Measurements from ENCODE around the gene SMIM22.

The SMIM22 gene

GRCh38 chr16:4799171-4799855 is 4.1 kb downstream of the SMIM22 start:
- TF ChIP-seq CTCF (IDR thresholded peaks at IDR 0.05; ENCODE audit: extremely low read depth, insufficient read depth, missing control alignments): no peak
- DNase-seq (ENCODE audit: low spot score): no peak
- in situ Hi-C loops (cut with MboI; ENCODE audit: low pct_unique_long_range_greater_than_20kb, low sequenced_read_pairs, unreplicated experiment): no loop called here

GRCh38 chr16:4800290-4801041 is 5.3 kb downstream of the SMIM22 start:
- DNase-seq (ENCODE audit: low spot score): peak; percentile 41
- in situ Hi-C loops (cut with MboI; ENCODE audit: low pct_unique_long_range_greater_than_20kb, low sequenced_read_pairs, unreplicated experiment): no loop called here

DNA sequence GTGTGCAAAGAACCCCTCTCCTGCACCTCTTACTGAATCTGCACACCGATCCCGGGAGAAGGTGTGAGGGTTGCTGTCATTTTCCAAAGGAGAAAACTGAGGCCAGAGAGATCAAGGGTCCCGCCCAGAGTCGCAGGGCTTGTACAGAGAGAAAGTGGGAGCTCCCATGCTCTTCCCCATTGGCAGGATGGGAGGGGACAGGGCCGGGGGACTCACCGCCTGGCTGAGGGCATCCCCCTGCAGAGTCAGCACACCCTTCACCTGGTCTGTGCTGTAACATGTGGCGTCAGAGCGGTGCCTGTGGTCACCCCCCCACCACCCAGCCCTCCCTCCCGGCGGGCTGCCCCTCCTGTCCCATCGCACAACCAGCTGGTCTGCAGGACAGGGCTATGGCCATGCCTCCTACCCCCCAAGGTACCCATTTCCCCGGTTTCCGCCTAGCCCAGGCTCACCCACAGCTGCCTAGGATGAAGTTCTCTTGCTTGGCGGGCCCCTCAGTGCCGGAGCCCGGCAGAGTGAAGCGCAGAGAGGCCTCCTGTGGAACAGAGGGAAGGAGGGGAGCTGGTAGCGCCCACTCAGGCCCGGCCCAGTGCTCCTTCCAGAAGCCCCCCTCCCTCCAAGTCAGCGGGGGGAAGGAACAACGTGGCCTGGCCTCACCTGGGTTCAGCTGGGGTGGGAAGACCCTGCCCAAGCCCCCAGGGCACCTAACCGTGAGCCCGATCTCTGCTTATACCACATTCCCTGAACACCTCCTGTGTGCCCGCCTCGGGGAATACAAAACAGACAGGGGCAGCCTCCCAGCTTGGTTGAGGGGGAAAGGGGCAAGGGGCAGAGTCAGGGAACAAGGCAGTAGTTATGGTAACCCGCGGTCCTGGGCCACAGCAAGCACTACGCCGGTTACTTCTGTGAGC is 6.1 kb downstream of the SMIM22 start:
- no peak for TF ChIP-seq CTCF (IDR thresholded peaks at IDR 0.05; ENCODE audit: extremely low read depth, insufficient read depth, missing control alignments)
- in situ Hi-C loops (cut with MboI; ENCODE audit: low pct_unique_long_range_greater_than_20kb, low sequenced_read_pairs, unreplicated experiment): no loop called here
- no peak for DNase-seq (ENCODE audit: low spot score)

More at GRCh38 chr16:4800290-4801041, 5.3 kb downstream of the SMIM22 start:
- TF ChIP-seq CTCF (IDR thresholded peaks at IDR 0.05; ENCODE audit: extremely low read depth, insufficient read depth, missing control alignments): no peak

GRCh38 chr16:4801962-4802658 is 6.9 kb downstream of the SMIM22 start, which contains the start of gene ROGDI:
TSS of gene ROGDI (minus strand) at chr16:4802633. CDS start at chr16:4802571, 62 bp downstream.
- DNase-seq (ENCODE audit: low spot score): peak; percentile 88
- TF ChIP-seq CTCF (IDR thresholded peaks at IDR 0.05; ENCODE audit: extremely low read depth, insufficient read depth, missing control alignments): no peak
- in situ Hi-C loops (cut with MboI; ENCODE audit: low pct_unique_long_range_greater_than_20kb, low sequenced_read_pairs, unreplicated experiment): no loop called here

DNA sequence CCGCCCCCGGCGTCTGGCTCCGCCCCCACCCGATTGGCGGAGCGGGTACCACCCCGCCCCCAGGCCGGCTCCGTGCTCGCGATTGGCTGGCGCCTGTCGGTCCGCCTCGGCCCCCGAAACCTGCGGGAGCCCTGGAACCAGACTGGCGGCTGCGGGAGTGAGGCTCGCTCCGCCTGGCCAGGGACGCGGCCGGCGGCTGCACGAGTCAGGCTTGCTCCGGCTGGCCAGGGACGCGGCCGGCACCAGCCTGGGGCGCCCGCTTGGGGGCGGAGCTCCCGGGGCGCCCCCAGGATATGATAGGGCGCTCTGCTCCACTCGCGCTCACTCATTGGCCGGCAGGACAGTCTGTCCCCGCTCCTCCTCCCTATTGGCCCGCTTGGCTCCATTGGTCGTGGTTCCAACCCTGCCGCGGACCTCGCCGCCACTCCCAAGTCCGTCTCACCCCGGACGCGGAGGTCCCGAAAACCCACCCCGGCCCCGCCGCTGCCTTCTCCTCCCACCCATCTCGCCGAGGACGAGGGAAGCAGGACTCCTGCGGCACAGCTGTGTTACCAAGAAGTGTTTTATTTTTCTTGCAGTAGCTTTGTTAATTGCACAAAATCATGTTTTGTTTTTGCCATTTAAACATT is 7.6 kb downstream of the SMIM22 start:
- in situ Hi-C loops (cut with MboI; ENCODE audit: low pct_unique_long_range_greater_than_20kb, low sequenced_read_pairs, unreplicated experiment): no loop called here
- no peak for TF ChIP-seq CTCF (IDR thresholded peaks at IDR 0.05; ENCODE audit: extremely low read depth, insufficient read depth, missing control alignments)
- peak; percentile 96 for DNase-seq (ENCODE audit: low spot score)

Data from GM13977 (cell line).